Measurements from ENCODE around the gene AMOT.

DNA sequence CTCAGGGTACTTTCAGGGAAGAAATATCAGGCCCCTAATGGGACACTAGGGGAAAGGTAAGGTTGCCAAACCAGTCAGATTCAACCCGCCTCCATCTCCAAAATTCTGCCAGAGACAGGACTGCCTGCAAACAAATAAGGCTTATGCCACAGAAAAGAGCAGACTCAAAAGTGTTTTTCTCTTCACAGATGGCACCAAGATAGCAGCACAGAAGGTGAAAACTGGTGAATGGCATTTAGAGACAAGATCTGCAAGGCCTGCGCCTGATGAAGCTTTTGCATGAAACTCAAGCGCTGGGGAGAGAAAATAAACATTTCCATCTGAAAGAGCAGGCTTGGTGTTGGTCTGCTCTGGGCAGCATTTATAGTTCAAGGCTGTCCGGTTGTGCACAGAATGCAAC lies 27.9 kb downstream of the AMOT start:
- TF ChIP-seq, protein P1, sequence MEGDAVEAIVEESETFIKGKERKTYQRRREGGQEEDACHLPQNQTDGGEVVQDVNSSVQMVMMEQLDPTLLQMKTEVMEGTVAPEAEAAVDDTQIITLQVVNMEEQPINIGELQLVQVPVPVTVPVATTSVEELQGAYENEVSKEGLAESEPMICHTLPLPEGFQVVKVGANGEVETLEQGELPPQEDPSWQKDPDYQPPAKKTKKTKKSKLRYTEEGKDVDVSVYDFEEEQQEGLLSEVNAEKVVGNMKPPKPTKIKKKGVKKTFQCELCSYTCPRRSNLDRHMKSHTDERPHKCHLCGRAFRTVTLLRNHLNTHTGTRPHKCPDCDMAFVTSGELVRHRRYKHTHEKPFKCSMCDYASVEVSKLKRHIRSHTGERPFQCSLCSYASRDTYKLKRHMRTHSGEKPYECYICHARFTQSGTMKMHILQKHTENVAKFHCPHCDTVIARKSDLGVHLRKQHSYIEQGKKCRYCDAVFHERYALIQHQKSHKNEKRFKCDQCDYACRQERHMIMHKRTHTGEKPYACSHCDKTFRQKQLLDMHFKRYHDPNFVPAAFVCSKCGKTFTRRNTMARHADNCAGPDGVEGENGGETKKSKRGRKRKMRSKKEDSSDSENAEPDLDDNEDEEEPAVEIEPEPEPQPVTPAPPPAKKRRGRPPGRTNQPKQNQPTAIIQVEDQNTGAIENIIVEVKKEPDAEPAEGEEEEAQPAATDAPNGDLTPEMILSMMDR (conservative IDR thresholded peaks at IDR 0.05; ENCODE audit: low read depth, low read length), result no peak
- TF ChIP-seq EZH2 (IDR thresholded peaks at IDR 0.05; ENCODE audit: low read length, unreplicated experiment) (no peak), EZH2phosphoT487 (IDR thresholded peaks at IDR 0.05; ENCODE audit: borderline replicate concordance, low read length) (no peak)

All from PC-3 (cell line).